Glutamatergic neuron (in vitro differentiated cells): ENCODE data around the gene ADGRB3. TPM values are rescaled to one million over a fixed set of nuclear protein-coding genes. Genes with fewer than 3 reads are reported as not detected.

Experiments
- DNase-seq: peaks from one replicate; pipeline ENCODE4 v3.0.0; 2022
- H3K27ac Mint-ChIP-seq: one replicate; pipeline ENCODE4 v1.8.0; 2020; ENCODE audit warnings: mild to moderate bottlenecking, mixed read lengths, inconsistent platforms; ENCODE audit not compliant: unreplicated experiment
- H3K27me3 Mint-ChIP-seq: one replicate; pipeline ENCODE4 v1.8.0; 2020; ENCODE audit warnings: mild to moderate bottlenecking, moderate library complexity, mixed read lengths, inconsistent platforms; ENCODE audit not compliant: unreplicated experiment
- H3K36me3 Mint-ChIP-seq: one replicate; pipeline ENCODE4 v1.8.0; 2020; ENCODE audit warnings: mild to moderate bottlenecking, mixed read lengths, inconsistent platforms; ENCODE audit not compliant: unreplicated experiment
- H3K4me1 Mint-ChIP-seq: one replicate; pipeline ENCODE4 v1.8.0; 2020; ENCODE audit warnings: mild to moderate bottlenecking, low read depth, mixed read lengths, inconsistent platforms; ENCODE audit not compliant: unreplicated experiment
- H3K4me3 Mint-ChIP-seq: one replicate; pipeline ENCODE4 v1.8.0; 2020; ENCODE audit warnings: mild to moderate bottlenecking, mixed read lengths, inconsistent platforms; ENCODE audit not compliant: unreplicated experiment
- H3K9me3 Mint-ChIP-seq: one replicate; pipeline ENCODE4 v1.8.0; 2020; ENCODE audit warnings: mild to moderate bottlenecking, moderate library complexity, mixed read lengths, inconsistent platforms; ENCODE audit not compliant: unreplicated experiment
- total RNA-seq: library from RNA; stranded (reverse); fragmentation: NEBNext Ultra II Directional; extraction: Animal tissue kit (Norgen Biotek cat#: 25700); gene quantifications from one replicate; pipeline ENCODE4 v1.2.1, GENCODE V29; 2021; ENCODE audit not compliant: unreplicated experiment
- TF ChIP-seq, protein P1 (sequence below): fragments of 200-600 bp; sonication (generic); IDR thresholded peaks from one replicate; pipeline ENCODE4 v1.5.0; 2021; ENCODE audit not compliant: partially characterized antibody, unreplicated experiment

ADGRB3 gene
- total RNA-seq, 1 donor from 2014 or later: 7.3 TPM

DNA sequence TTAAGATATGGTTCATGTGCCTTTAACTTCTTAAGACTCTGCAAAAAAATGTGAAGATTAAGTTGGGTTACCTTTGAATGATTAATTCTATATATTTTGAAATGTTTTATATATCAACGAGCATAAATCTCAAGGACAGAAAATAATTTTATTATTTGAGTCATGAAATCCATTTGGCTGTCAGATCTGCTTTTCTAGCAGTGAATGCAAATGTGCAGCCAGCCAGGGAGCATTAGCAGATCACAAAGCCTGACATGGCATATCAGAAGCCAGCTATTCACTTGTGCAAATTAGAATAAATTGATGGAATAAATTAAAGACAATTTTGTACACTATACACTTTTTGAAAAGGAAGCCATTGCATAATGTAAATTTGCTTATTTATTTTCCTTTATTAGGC is 424.3 kb downstream of the ADGRB3 start:
- Mint-ChIP-seq H3K27me3 (no peaks in the 10 kb centered on the region), H3K9me3 (no peaks in the 10 kb centered on the region), H3K27ac (no peak overlapping the region), H3K4me1 (no peaks in the 10 kb centered on the region), H3K4me3 (no peak overlapping the region), H3K36me3 (no peaks in the 10 kb centered on the region)
- no peak for DNase-seq
- TF ChIP-seq, protein P1, sequence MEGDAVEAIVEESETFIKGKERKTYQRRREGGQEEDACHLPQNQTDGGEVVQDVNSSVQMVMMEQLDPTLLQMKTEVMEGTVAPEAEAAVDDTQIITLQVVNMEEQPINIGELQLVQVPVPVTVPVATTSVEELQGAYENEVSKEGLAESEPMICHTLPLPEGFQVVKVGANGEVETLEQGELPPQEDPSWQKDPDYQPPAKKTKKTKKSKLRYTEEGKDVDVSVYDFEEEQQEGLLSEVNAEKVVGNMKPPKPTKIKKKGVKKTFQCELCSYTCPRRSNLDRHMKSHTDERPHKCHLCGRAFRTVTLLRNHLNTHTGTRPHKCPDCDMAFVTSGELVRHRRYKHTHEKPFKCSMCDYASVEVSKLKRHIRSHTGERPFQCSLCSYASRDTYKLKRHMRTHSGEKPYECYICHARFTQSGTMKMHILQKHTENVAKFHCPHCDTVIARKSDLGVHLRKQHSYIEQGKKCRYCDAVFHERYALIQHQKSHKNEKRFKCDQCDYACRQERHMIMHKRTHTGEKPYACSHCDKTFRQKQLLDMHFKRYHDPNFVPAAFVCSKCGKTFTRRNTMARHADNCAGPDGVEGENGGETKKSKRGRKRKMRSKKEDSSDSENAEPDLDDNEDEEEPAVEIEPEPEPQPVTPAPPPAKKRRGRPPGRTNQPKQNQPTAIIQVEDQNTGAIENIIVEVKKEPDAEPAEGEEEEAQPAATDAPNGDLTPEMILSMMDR: no peak

DNA sequence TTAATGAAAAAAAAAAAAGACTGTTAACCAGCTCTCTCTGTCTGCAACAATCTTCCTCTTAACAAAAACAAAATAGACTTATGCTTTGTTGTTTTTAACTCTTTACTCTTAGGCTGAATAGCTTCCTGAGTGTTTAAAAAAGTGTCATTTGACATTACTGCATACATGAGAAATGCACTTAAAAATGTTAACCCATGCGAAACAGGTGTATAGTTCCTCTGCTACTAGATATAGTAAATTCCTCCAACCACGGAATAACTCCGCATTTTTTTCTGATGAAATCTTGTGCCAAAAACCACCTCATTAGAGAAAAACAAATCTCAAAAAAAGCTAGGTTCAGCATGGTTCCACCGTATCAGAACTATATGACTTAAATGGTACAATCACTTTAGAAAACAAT is 426.0 kb downstream of the ADGRB3 start:
- Mint-ChIP-seq H3K9me3 (no peaks in the 10 kb centered on the region), H3K4me3 (no peak overlapping the region), H3K4me1 (no peaks in the 10 kb centered on the region), H3K27me3 (no peaks in the 10 kb centered on the region), H3K27ac (no peak overlapping the region), H3K36me3 (no peaks in the 10 kb centered on the region)
- TF ChIP-seq, protein P1: no peak
- no peak for DNase-seq

DNA sequence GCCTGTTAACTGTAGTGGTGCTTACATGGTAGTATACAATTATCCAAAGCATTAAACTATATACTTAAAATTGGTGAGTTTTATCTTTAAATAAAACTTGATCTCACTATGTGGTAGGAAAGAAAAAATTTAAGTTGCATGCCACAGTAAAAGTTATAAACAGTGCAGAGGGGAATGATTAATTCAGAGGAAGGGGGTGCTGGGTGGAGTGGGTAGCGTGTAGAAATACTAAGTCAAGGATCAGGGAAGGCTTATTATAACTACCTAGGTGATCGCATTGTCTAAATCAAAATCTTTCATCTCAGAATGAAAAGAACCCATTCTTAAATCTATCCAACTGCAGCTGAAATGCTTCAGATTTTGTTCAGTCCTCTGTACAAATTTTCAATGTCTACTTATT is 428.3 kb downstream of the ADGRB3 start:
- DNase-seq: no peak
- Mint-ChIP-seq H3K4me1 (no peaks in the 10 kb centered on the region), H3K27me3 (no peaks in the 10 kb centered on the region), H3K36me3 (no peaks in the 10 kb centered on the region), H3K9me3 (no peaks in the 10 kb centered on the region), H3K27ac (no peak overlapping the region), H3K4me3 (no peak overlapping the region)
- TF ChIP-seq, protein P1: no peak

DNA sequence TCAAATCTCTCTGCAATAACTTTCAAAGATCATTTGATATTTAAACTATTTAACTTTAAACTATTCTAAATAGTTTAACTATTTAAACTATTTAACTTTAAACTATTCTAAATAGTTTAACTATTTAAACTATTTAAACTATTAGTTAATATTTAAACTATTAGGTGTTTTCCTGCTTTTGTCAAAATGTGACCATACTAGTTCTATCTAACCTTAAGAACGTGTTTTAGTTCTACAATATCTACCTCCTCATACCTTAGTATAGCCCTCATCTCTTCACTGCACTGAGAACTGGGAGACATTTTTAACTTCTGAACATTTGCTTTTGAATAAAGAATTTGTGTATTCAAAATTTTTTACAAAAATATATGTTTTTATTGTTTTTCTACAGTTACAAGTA is 429.1 kb downstream of the ADGRB3 start:
- DNase-seq: no peak
- Mint-ChIP-seq H3K36me3 (no peaks in the 10 kb centered on the region), H3K27me3 (no peaks in the 10 kb centered on the region), H3K4me3 (no peak overlapping the region), H3K4me1 (no peaks in the 10 kb centered on the region), H3K27ac (no peak overlapping the region), H3K9me3 (no peaks in the 10 kb centered on the region)
- TF ChIP-seq, protein P1: no peak

DNA sequence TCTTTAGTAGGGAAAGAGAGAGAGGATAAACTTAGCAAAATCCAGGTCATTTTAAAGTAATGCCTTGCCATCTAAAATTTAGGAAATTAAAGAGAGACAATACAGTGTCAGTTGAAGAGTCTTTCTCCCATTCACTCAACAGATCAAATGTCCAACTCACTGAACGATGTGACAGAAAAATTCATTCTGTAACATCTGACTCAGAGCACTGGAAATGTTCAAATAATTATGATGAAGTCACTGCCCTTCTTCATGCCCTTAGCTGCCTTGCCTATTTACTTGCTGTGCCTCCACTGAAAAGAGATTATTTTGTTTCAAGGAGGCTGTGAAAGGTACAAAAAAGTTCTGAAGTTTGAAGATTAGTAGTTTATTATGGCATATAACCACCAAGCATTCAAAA is 434.8 kb downstream of the ADGRB3 start:
- no peaks in the 10 kb centered on the region for H3K27me3 Mint-ChIP-seq
- H3K4me3 Mint-ChIP-seq: no peak overlapping the region
- no peak for DNase-seq
- TF ChIP-seq, protein P1: no peak
- no peaks in the 10 kb centered on the region for H3K9me3 Mint-ChIP-seq
- no peaks in the 10 kb centered on the region for H3K36me3 Mint-ChIP-seq
- no peaks in the 10 kb centered on the region for H3K4me1 Mint-ChIP-seq
- H3K27ac Mint-ChIP-seq: no peak overlapping the region
